Panc1 (cell line): ENCODE measurements around the gene AP4M1. TPM values are rescaled to one million over a fixed set of nuclear protein-coding genes. Genes with fewer than 3 reads are reported as not detected.

ENCODE experiments used
- ATAC-seq: fragments of 200-7000 bp; cut with Tn5 transposase; 2 replicates; pipeline ENCODE4 v1.9.1; 2020; ENCODE audit warnings: mild to moderate bottlenecking, moderate library complexity
- BruUV-seq: library from RNA; stranded (reverse); fragments of 400-500 nt; replicated peaks from 2 replicates; lab custom pipeline; 2021; lab: Mats Ljungman, UMichigan
- CTCF ChIA-PET: fragments of 300-600 bp; sonication (Branson Sonifier 250); formaldehyde crosslinking; loops from one replicate; lab custom pipeline; 2022; ENCODE audit warnings: antibody characterized with exemption; lab: Charles Lee
- POLR2A ChIA-PET: fragments of 300-600 bp; sonication (Branson Sonifier 250); formaldehyde crosslinking; loops from one replicate; lab custom pipeline; 2022; ENCODE audit warnings: antibody characterized with exemption; lab: Charles Lee
- DNase-seq: peaks from one replicate; pipeline ENCODE4 v3.0.0-alpha.2; 2010; ENCODE audit warnings: low read depth, low spot score
- H3K27ac ChIP-seq: 2 replicates; pipeline ENCODE4 v1.5.1; 2011; ENCODE audit warnings: mild to moderate bottlenecking, low read length, inconsistent platforms
- H3K27me3 ChIP-seq: fragments of 200-500 bp; sonication (Bioruptor generic); 2 replicates; pipeline ENCODE4 v1.6.0; 2014; ENCODE audit warnings: low read length, inconsistent platforms; ENCODE audit not compliant: control insufficient read depth, insufficient read depth
- H3K36me3 ChIP-seq: fragments of 200-500 bp; sonication (Bioruptor generic); 2 replicates; pipeline ENCODE4 v1.5.1; 2014; ENCODE audit warnings: inconsistent platforms, mild to moderate bottlenecking, low read length, moderate library complexity; ENCODE audit not compliant: control insufficient read depth, insufficient read depth
- H3K4me1 ChIP-seq: 2 replicates; pipeline ENCODE4 v1.5.1; 2011; ENCODE audit warnings: inconsistent platforms, mild to moderate bottlenecking, low read length, moderate library complexity; ENCODE audit not compliant: control insufficient read depth, insufficient read depth
- H3K4me3 ChIP-seq, 2 experiments: 2 replicates each; pipeline ENCODE4 v1.5.1; 2011 to 2012; ENCODE audit warnings: low read depth in 2 of 2, low read length in 2 of 2, mild to moderate bottlenecking in 2 of 2, inconsistent platforms in 1 of 2, moderate library complexity in 1 of 2
- H3K9me3 ChIP-seq: fragments of 200-500 bp; sonication (Bioruptor generic); 2 replicates; pipeline ENCODE4 v1.5.1; 2014; ENCODE audit warnings: low read depth, mild to moderate bottlenecking, inconsistent platforms, low read length, moderate library complexity; ENCODE audit not compliant: control insufficient read depth, insufficient read depth
- POLR2AphosphoS5 ChIP-seq: IDR thresholded peaks from 2 replicates; pipeline ENCODE4 v1.6.1; 2012; ENCODE audit warnings: mild to moderate bottlenecking, low read depth, low read length, moderate library complexity
- SIN3A ChIP-seq: IDR thresholded peaks from 2 replicates; pipeline ENCODE4 v1.6.1; 2012; ENCODE audit warnings: low read depth, mild to moderate bottlenecking, low read length, moderate library complexity, borderline replicate concordance; ENCODE audit not compliant: insufficient read depth
- TCF7L2 ChIP-seq: IDR thresholded peaks from 2 replicates; pipeline ENCODE4 v1.6.1; 2011; ENCODE audit warnings: mild to moderate bottlenecking, low read depth, low read length, inconsistent platforms
- in situ Hi-C: cut with HindIII; loops from 2 replicates; pipeline ENCODE4 v1.10.0; 2016; ENCODE audit warnings: low sequenced_read_pairs, low pct_unique_long_range_greater_than_20kb
- intact Hi-C: fragments of 100-400 bp; cut with micrococcal nuclease; formaldehyde crosslinking; loops from one replicate; pipeline ENCODE4 v1.10.0; 2022; ENCODE audit not compliant: unreplicated experiment
- total RNA-seq: library from RNA; stranded (reverse); gene quantifications from one replicate; pipeline ENCODE4 v1.2.1, GENCODE V29; 2021; ENCODE audit not compliant: unreplicated experiment
- TF ChIP-seq, protein P1 (sequence below), 2 experiments: IDR thresholded peaks; 2 replicates each; pipeline ENCODE4 v1.6.1; 2011 to 2012; ENCODE audit warnings: low read depth in 2 of 2, control low read depth in 1 of 2, low read length in 1 of 2, mild to moderate bottlenecking in 1 of 2, moderate library complexity in 1 of 2; ENCODE audit not compliant: insufficient read depth in 1 of 2
- TF ChIP-seq, protein P2 (sequence below): fragments of 450-650 bp; IDR thresholded peaks from 2 replicates; pipeline ENCODE4 v1.5.1; 2017; ENCODE audit warnings: mild to moderate bottlenecking

AP4M1 gene
- total RNA-seq, 1 experiment from 2014 or later, result 42.6 TPM

DNA sequence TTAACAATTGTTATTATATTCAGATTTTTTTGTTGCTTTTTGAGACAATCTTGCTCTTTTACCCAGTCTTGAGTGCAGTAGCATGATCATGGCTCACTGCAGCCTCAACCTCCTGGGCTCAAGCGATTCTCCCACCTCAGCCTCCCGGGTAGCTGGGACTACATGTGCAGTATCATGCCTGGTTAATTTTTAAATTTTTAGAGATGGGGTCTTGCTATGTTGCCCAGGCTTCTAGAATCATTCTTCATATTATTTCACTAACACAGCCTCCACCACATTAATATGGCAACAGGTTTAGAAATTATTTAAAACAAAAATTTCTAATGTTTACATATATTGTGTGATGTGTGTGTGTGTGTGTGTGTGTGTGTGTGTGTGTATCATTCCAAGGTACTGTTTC lies 45.8 kb downstream of the AP4M1 start:
- DNase-seq (no peak), ATAC-seq (no peak)
- Histone ChIP-seq H3K27ac (no peak overlapping the region), H3K36me3 (no peaks in the 10 kb centered on the region), H3K27me3 (no peaks in the 10 kb centered on the region), H3K4me3 (no peak overlapping the region), H3K4me1 (peaks cover 5% of the 10 kb centered on the region; the same call in 1 of the 2 replicates), H3K9me3 (no peaks in the 10 kb centered on the region)
- intact Hi-C loops (no loop called here), in situ Hi-C loops (no loop called here)
- ChIA-PET CTCF (no interaction called here), POLR2A (no interaction called here)
- BruUV-seq, result no TSS peak
- no peak for TF ChIP-seq TCF7L2
- TF ChIP-seq, protein P1, sequence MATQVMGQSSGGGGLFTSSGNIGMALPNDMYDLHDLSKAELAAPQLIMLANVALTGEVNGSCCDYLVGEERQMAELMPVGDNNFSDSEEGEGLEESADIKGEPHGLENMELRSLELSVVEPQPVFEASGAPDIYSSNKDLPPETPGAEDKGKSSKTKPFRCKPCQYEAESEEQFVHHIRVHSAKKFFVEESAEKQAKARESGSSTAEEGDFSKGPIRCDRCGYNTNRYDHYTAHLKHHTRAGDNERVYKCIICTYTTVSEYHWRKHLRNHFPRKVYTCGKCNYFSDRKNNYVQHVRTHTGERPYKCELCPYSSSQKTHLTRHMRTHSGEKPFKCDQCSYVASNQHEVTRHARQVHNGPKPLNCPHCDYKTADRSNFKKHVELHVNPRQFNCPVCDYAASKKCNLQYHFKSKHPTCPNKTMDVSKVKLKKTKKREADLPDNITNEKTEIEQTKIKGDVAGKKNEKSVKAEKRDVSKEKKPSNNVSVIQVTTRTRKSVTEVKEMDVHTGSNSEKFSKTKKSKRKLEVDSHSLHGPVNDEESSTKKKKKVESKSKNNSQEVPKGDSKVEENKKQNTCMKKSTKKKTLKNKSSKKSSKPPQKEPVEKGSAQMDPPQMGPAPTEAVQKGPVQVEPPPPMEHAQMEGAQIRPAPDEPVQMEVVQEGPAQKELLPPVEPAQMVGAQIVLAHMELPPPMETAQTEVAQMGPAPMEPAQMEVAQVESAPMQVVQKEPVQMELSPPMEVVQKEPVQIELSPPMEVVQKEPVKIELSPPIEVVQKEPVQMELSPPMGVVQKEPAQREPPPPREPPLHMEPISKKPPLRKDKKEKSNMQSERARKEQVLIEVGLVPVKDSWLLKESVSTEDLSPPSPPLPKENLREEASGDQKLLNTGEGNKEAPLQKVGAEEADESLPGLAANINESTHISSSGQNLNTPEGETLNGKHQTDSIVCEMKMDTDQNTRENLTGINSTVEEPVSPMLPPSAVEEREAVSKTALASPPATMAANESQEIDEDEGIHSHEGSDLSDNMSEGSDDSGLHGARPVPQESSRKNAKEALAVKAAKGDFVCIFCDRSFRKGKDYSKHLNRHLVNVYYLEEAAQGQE (IDR thresholded peaks at IDR 0.05; ENCODE audit: insufficient read depth in 1 of 2, low read depth in 2 of 2, low read length in 1 of 2), result no peak

DNA sequence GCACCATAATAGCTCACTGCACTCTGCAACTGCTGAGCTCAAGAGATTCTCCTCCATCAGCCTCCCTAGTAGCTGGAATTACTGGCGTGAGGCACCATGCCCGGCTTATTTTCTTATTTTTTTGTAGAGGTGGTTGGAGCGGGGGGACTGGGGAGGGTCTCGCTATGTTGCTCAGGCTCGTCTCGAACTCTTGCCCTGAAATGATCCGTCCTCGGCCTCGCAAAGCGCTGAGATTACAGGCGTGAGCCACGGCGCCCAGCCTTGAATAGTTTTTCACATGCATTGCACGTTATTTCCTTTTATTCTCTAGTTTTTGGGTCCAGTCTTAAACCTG lies 46.7 kb downstream of the AP4M1 start:
- Histone ChIP-seq H3K4me1 (peaks cover 8% of the 10 kb centered on the region), H3K9me3 (no peaks in the 10 kb centered on the region), H3K36me3 (no peaks in the 10 kb centered on the region), H3K4me3 (peak overlapping the region; percentile 77 to 95), H3K27ac (peak overlapping the region; percentile 84), H3K27me3 (no peaks in the 10 kb centered on the region)
- DNase-seq, result no peak
- ChIA-PET CTCF (interaction anchor here (0.6 to 1.0 kb wide), 2 partner anchors 17 to 125 kb away, joined by 3 to 6 read pairs; no protein-coding TSS in a partner anchor), POLR2A (no interaction called here)
- ATAC-seq, result no peak; the same call in 1 of the 2 replicates
- TF ChIP-seq, protein P2, sequence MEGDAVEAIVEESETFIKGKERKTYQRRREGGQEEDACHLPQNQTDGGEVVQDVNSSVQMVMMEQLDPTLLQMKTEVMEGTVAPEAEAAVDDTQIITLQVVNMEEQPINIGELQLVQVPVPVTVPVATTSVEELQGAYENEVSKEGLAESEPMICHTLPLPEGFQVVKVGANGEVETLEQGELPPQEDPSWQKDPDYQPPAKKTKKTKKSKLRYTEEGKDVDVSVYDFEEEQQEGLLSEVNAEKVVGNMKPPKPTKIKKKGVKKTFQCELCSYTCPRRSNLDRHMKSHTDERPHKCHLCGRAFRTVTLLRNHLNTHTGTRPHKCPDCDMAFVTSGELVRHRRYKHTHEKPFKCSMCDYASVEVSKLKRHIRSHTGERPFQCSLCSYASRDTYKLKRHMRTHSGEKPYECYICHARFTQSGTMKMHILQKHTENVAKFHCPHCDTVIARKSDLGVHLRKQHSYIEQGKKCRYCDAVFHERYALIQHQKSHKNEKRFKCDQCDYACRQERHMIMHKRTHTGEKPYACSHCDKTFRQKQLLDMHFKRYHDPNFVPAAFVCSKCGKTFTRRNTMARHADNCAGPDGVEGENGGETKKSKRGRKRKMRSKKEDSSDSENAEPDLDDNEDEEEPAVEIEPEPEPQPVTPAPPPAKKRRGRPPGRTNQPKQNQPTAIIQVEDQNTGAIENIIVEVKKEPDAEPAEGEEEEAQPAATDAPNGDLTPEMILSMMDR, result no peak
- TF ChIP-seq, protein P1 (IDR thresholded peaks at IDR 0.05; ENCODE audit: insufficient read depth in 1 of 2, low read depth in 2 of 2, low read length in 1 of 2), result no peak
- TF ChIP-seq TCF7L2 (no peak), SIN3A (no peak), POLR2AphosphoS5 (no peak)
- intact Hi-C loops (no loop called here), in situ Hi-C loops (no loop called here)
- BruUV-seq, result no TSS peak
